Neural cell (in vitro differentiated cells): Measurements from ENCODE around the gene HPGD. TPM values are rescaled to one million over a fixed set of nuclear protein-coding genes. Genes with fewer than 3 reads are reported as not detected.

ENCODE experiments used
- H2AFZ ChIP-seq: fragments of 200-600, 300-800 bp; sonication (generic), shearing (Covaris generic); 2 replicates; pipeline ENCODE4 v1.6.0; 2014; ENCODE audit warnings: low read depth, mild to moderate bottlenecking, antibody characterized with exemption, low read length, moderate library complexity
- H3F3A ChIP-seq: fragments of 200-600 bp; shearing (Covaris generic); 2 replicates; pipeline ENCODE4 v1.6.1; 2016; ENCODE audit warnings: mild to moderate bottlenecking, moderate library complexity, mixed read lengths, antibody characterized with exemption, low read length; ENCODE audit not compliant: insufficient read depth, poor library complexity, severe bottlenecking
- H3K27ac ChIP-seq: fragments of 200-600, 300-800 bp; sonication (generic), shearing (Covaris generic); 2 replicates; pipeline ENCODE4 v1.5.1; 2014; ENCODE audit warnings: mild to moderate bottlenecking, low read length, moderate library complexity
- H3K27me3 ChIP-seq: fragments of 300-800, 200-600 bp; sonication (generic), shearing (Covaris generic); 2 replicates; pipeline ENCODE4 v1.6.0; 2014; ENCODE audit warnings: mild to moderate bottlenecking, low read depth, low read length, moderate library complexity; ENCODE audit not compliant: insufficient read depth
- H3K36me3 ChIP-seq: fragments of 300-800, 200-600 bp; sonication (generic), shearing (Covaris generic); 2 replicates; pipeline ENCODE4 v1.5.1; 2014; ENCODE audit warnings: mild to moderate bottlenecking, antibody characterized with exemption, low read length, moderate library complexity; ENCODE audit not compliant: insufficient read depth
- H3K4me2 ChIP-seq: fragments of 300-800, 200-600 bp; sonication (generic), shearing (Covaris generic); 2 replicates; pipeline ENCODE4 v1.6.0; 2014; ENCODE audit warnings: mild to moderate bottlenecking, low read length
- H3K4me3 ChIP-seq: fragments of 300-800, 200-600 bp; sonication (generic), shearing (Covaris generic); 2 replicates; pipeline ENCODE4 v1.5.1; 2014; ENCODE audit warnings: mild to moderate bottlenecking, low read length, moderate library complexity
- H3K79me2 ChIP-seq: fragments of 200-600 bp; shearing (Covaris generic); replicated peaks from 2 replicates; pipeline ENCODE4 v1.6.0; 2014; ENCODE audit warnings: mild to moderate bottlenecking, low read length, moderate library complexity; ENCODE audit not compliant: insufficient read depth
- H3K9ac ChIP-seq: fragments of 300-800, 200-600 bp; sonication (generic), shearing (Covaris generic); 2 replicates; pipeline ENCODE4 v1.6.1; 2016; ENCODE audit warnings: mild to moderate bottlenecking, low read length, mixed read lengths
- H3K9me2 ChIP-seq: fragments of 200-600 bp; shearing (Covaris generic); 2 replicates; pipeline ENCODE4 v1.6.1; 2016; ENCODE audit warnings: mild to moderate bottlenecking, low read length, mixed read lengths; ENCODE audit not compliant: insufficient read depth
- H3K9me3 ChIP-seq: fragments of 200-600, 300-800 bp; sonication (generic), shearing (Covaris generic); 2 replicates; pipeline ENCODE4 v1.6.1; 2016; ENCODE audit warnings: mild to moderate bottlenecking, mixed run types, low read length, moderate library complexity, mixed read lengths
- H4K20me1 ChIP-seq: fragments of 200-600 bp; shearing (Covaris generic); 2 replicates; pipeline ENCODE4 v1.6.1; 2016; ENCODE audit warnings: mild to moderate bottlenecking, mixed run types; ENCODE audit not compliant: insufficient read depth
- EP300 ChIP-seq: fragments of 450-650 bp; conservative IDR thresholded peaks from 2 replicates; pipeline ENCODE4 v1.6.1; 2014; ENCODE audit warnings: antibody characterized with exemption, mild to moderate bottlenecking, moderate library complexity; ENCODE audit not compliant: poor library complexity, severe bottlenecking
- EZH2 ChIP-seq: fragments of 200-600, 300-800 bp; shearing (Covaris generic), sonication (generic); IDR thresholded peaks from 2 replicates; pipeline ENCODE4 v1.6.1; 2014; ENCODE audit warnings: antibody characterized with exemption, low read length, borderline replicate concordance, mild to moderate bottlenecking; ENCODE audit not compliant: insufficient read depth, poor library complexity, severe bottlenecking
- MXI1 ChIP-seq: fragments of 450-650 bp; conservative IDR thresholded peaks from 2 replicates; pipeline ENCODE4 v1.6.1; 2014; ENCODE audit warnings: antibody characterized with exemption, mild to moderate bottlenecking; ENCODE audit not compliant: poor library complexity, severe bottlenecking
- RAD21 ChIP-seq: fragments of 450-650 bp; conservative IDR thresholded peaks from 2 replicates; pipeline ENCODE4 v1.6.1; 2014; ENCODE audit warnings: antibody characterized with exemption, mild to moderate bottlenecking, moderate library complexity
- TAF1 ChIP-seq: IDR thresholded peaks from 2 replicates; pipeline ENCODE4 v1.6.1; 2012; ENCODE audit warnings: low read depth
- polyA plus RNA-seq: library from polyadenylated mRNA; depleted of rRNA; stranded (reverse); fragments of >200 nt; gene quantifications from 2 replicates; pipeline ENCODE4 v1.2.3, GENCODE V29; 2014
- TF ChIP-seq, protein P1 (sequence below): IDR thresholded peaks from 2 replicates; pipeline ENCODE4 v1.6.1; 2012; ENCODE audit warnings: borderline replicate concordance
- TF ChIP-seq, protein P2 (sequence below): fragments of 450-650 bp; IDR thresholded peaks from 2 replicates; pipeline ENCODE4 v1.5.1; 2014; ENCODE audit warnings: antibody characterized with exemption, mild to moderate bottlenecking, moderate library complexity; ENCODE audit not compliant: poor library complexity, severe bottlenecking

Gene HPGD
- polyA plus RNA-seq, 1 donor from 2014 or later, result 23.7 TPM

GRCh38 chr4:174516345-174516744, 5.9 kb downstream of the HPGD start:
- H3K9me3 ChIP-seq, result no peaks in the 10 kb centered on the region
- H3K9me2 ChIP-seq, result no peaks in the 10 kb centered on the region
- H3K27ac ChIP-seq, result no peak overlapping the region
- no peak overlapping the region for H3K9ac ChIP-seq
- TF ChIP-seq, protein P1, sequence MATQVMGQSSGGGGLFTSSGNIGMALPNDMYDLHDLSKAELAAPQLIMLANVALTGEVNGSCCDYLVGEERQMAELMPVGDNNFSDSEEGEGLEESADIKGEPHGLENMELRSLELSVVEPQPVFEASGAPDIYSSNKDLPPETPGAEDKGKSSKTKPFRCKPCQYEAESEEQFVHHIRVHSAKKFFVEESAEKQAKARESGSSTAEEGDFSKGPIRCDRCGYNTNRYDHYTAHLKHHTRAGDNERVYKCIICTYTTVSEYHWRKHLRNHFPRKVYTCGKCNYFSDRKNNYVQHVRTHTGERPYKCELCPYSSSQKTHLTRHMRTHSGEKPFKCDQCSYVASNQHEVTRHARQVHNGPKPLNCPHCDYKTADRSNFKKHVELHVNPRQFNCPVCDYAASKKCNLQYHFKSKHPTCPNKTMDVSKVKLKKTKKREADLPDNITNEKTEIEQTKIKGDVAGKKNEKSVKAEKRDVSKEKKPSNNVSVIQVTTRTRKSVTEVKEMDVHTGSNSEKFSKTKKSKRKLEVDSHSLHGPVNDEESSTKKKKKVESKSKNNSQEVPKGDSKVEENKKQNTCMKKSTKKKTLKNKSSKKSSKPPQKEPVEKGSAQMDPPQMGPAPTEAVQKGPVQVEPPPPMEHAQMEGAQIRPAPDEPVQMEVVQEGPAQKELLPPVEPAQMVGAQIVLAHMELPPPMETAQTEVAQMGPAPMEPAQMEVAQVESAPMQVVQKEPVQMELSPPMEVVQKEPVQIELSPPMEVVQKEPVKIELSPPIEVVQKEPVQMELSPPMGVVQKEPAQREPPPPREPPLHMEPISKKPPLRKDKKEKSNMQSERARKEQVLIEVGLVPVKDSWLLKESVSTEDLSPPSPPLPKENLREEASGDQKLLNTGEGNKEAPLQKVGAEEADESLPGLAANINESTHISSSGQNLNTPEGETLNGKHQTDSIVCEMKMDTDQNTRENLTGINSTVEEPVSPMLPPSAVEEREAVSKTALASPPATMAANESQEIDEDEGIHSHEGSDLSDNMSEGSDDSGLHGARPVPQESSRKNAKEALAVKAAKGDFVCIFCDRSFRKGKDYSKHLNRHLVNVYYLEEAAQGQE, result no peak
- no peak for TF ChIP-seq EP300
- no peak for TF ChIP-seq TAF1
- TF ChIP-seq RAD21, result no peak
- no peak for TF ChIP-seq EZH2
- no peak for TF ChIP-seq MXI1
- TF ChIP-seq, protein P2, sequence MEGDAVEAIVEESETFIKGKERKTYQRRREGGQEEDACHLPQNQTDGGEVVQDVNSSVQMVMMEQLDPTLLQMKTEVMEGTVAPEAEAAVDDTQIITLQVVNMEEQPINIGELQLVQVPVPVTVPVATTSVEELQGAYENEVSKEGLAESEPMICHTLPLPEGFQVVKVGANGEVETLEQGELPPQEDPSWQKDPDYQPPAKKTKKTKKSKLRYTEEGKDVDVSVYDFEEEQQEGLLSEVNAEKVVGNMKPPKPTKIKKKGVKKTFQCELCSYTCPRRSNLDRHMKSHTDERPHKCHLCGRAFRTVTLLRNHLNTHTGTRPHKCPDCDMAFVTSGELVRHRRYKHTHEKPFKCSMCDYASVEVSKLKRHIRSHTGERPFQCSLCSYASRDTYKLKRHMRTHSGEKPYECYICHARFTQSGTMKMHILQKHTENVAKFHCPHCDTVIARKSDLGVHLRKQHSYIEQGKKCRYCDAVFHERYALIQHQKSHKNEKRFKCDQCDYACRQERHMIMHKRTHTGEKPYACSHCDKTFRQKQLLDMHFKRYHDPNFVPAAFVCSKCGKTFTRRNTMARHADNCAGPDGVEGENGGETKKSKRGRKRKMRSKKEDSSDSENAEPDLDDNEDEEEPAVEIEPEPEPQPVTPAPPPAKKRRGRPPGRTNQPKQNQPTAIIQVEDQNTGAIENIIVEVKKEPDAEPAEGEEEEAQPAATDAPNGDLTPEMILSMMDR, result no peak
- H3K79me2 ChIP-seq, result peaks cover 2% of the 10 kb centered on the region
- no peaks in the 10 kb centered on the region for H3K36me3 ChIP-seq
- no peak overlapping the region for H2AFZ ChIP-seq
- H4K20me1 ChIP-seq, result no peaks in the 10 kb centered on the region
- peaks cover 4% of the 10 kb centered on the region for H3K27me3 ChIP-seq
- H3F3A ChIP-seq, result no peaks in the 10 kb centered on the region
- H3K4me3 ChIP-seq, result no peak overlapping the region
- H3K4me2 ChIP-seq, result no peak overlapping the region

DNA sequence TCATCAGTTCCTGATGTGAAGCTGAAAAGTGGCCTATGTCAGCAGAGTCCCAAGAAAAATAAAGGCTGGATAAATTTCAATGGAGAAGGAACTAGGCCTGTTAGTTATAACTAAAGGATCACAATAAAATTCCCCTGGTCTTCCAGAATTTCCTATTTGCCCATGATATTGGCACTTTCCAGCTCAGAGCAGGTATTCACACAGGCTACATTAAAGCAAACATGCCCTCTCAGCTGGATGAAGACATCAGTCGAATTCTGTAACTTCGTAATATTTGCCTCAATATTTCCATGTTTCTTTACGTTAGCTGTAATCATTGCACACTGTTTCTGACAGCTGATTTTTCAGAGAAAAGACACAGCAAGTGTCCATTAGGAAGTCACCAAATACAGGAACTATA, 9.5 kb downstream of the HPGD start:
- Histone ChIP-seq H3K4me3 (no peak overlapping the region), H3K79me2 (peaks cover 2% of the 10 kb centered on the region), H3F3A (no peaks in the 10 kb centered on the region), H3K9ac (no peak overlapping the region), H4K20me1 (no peaks in the 10 kb centered on the region), H3K4me2 (no peak overlapping the region), H3K27ac (no peak overlapping the region), H3K9me3 (no peaks in the 10 kb centered on the region), H3K9me2 (no peaks in the 10 kb centered on the region), H3K27me3 (no peaks in the 10 kb centered on the region), H3K36me3 (no peaks in the 10 kb centered on the region), H2AFZ (no peak overlapping the region)
- TF ChIP-seq EZH2 (no peak), RAD21 (no peak)

DNA sequence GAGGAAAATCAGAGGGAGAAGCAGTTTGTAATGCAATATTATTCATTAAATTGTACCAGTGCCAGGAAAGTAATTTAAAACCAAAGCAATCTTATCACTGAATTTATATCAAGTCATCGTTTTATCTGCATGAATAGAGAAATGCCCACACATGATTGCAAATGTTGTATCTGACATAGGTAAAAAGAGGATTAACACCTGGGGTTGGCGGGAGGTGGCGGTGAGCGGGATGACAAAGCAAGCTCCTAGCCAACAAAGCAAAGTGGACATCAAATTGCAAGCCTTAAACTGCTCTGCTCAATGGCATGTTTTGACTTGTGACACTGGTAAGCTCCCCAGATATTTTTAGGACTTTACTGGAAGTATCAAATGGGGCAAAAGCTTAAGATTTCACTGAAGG, 16.4 kb downstream of the HPGD start:
- Histone ChIP-seq H3K27me3 (no peaks in the 10 kb centered on the region), H2AFZ (no peak overlapping the region), H3K27ac (no peak overlapping the region), H3K4me3 (no peak overlapping the region), H3K9me2 (no peaks in the 10 kb centered on the region), H3K36me3 (no peaks in the 10 kb centered on the region), H3K9ac (no peak overlapping the region), H3F3A (no peaks in the 10 kb centered on the region), H3K9me3 (no peaks in the 10 kb centered on the region), H3K79me2 (no peaks in the 10 kb centered on the region), H3K4me2 (no peak overlapping the region), H4K20me1 (no peaks in the 10 kb centered on the region)
- TF ChIP-seq, protein P2, result no peak
